CD8-positive, alpha-beta memory T cell (primary cell): ENCODE measurements around the gene MAP3K3. TPM values are rescaled to one million over a fixed set of nuclear protein-coding genes. Genes with fewer than 3 reads are reported as not detected.

Experiments
- CTCF ChIA-PET: fragments of 350-600 bp; sonication (Branson Sonifier 250); formaldehyde crosslinking; loops from one replicate; lab custom pipeline; 2021; ENCODE audit warnings: antibody characterized with exemption; lab: Charles Lee
- POLR2A ChIA-PET: fragments of 350-600 bp; sonication (Branson Sonifier 250); formaldehyde crosslinking; loops from one replicate; lab custom pipeline; 2021; ENCODE audit warnings: antibody characterized with exemption; lab: Charles Lee
- DNase-seq, 5 donors: peaks; one replicate each; pipeline versions ENCODE4 v3.0.0 to v3.0.0-alpha.2; 2020 to 2022; ENCODE audit warnings: mixed read lengths in 1 of 5
- H3K27ac ChIP-seq: one replicate; pipeline ENCODE4 v1.7.0; 2013; ENCODE audit warnings: low read depth, mild to moderate bottlenecking, low read length, moderate library complexity
- H3K27me3 ChIP-seq: 2 replicates; pipeline ENCODE4 v1.7.0; 2013; ENCODE audit warnings: low read length, mild to moderate bottlenecking; ENCODE audit not compliant: insufficient read depth, poor library complexity, severe bottlenecking
- H3K36me3 ChIP-seq: 2 replicates; pipeline ENCODE4 v1.7.0; 2013; ENCODE audit warnings: mild to moderate bottlenecking, low read length, moderate library complexity; ENCODE audit not compliant: insufficient read depth
- H3K4me1 ChIP-seq: 2 replicates; pipeline ENCODE4 v1.7.0; 2013; ENCODE audit warnings: mild to moderate bottlenecking, low read length, moderate library complexity; ENCODE audit not compliant: insufficient read depth
- H3K4me3 ChIP-seq: 2 replicates; pipeline ENCODE4 v1.7.0; 2013; ENCODE audit warnings: mild to moderate bottlenecking, low read length
- H3K9me3 ChIP-seq: 2 replicates; pipeline ENCODE4 v1.7.0; 2013; ENCODE audit warnings: mild to moderate bottlenecking, low read length
- H3K27ac Mint-ChIP-seq, 8 donors: one replicate each; pipeline ENCODE4 v1.8.0; 2020 to 2021; ENCODE audit warnings: mixed read lengths in 8 of 8, mild to moderate bottlenecking in 6 of 8, inconsistent platforms in 3 of 8, moderate library complexity in 3 of 8
- H3K27me3 Mint-ChIP-seq, 2 donors: one replicate each; pipeline ENCODE4 v1.8.0; 2020 to 2021; ENCODE audit warnings: mixed read lengths in 2 of 2, mild to moderate bottlenecking in 1 of 2, moderate library complexity in 1 of 2
- H3K36me3 Mint-ChIP-seq, 3 donors: one replicate each; pipeline ENCODE4 v1.8.0; 2020 to 2021; ENCODE audit warnings: mixed read lengths in 3 of 3, inconsistent platforms in 1 of 3, mild to moderate bottlenecking in 1 of 3
- H3K4me1 Mint-ChIP-seq, 3 donors: one replicate each; pipeline ENCODE4 v1.8.0; 2020 to 2021; ENCODE audit warnings: mixed read lengths in 3 of 3, inconsistent platforms in 1 of 3, mild to moderate bottlenecking in 1 of 3
- H3K4me3 Mint-ChIP-seq, 7 donors: one replicate each; pipeline ENCODE4 v1.8.0; 2020 to 2021; ENCODE audit warnings: mixed read lengths in 7 of 7, mild to moderate bottlenecking in 6 of 7, moderate library complexity in 4 of 7, inconsistent platforms in 2 of 7
- H3K9me3 Mint-ChIP-seq, 5 donors: one replicate each; pipeline ENCODE4 v1.8.0; 2020 to 2022; ENCODE audit warnings: mixed read lengths in 5 of 5, mild to moderate bottlenecking in 3 of 5, moderate library complexity in 2 of 5, inconsistent platforms in 1 of 5
- polyA plus RNA-seq: library from polyadenylated mRNA; unstranded; fragments of 300-500 nt; fragmentation: Illumina TruSeq; gene quantifications from one replicate; pipeline ENCODE4 v1.2.3, GENCODE V29; 2021
- total RNA-seq, 2 experiments: library from RNA; stranded (reverse); gene quantifications; one replicate each; pipeline ENCODE4 v1.2.3, GENCODE V29; 2021

MAP3K3 gene
- total and polyA plus RNA-seq, 3 experiments from 2014 or later = 34.7 to 50.3 (median 35.8) TPM

DNA sequence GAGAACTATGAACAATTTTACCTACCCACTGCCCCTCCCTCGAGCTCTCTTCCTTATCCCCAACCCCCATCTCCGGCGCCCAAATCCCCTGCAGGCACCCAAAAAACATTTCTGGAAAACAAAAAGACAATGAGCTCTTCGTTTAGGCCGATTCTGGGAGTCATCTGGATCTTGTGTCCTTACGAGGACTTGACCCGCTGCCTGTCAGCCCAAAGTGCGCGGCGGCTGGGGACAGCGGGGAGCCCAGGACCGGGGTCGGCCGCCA is 118.9 kb downstream of the MAP3K3 start:
- Histone ChIP-seq H3K4me1 (peaks cover 13% of the 10 kb centered on the region), H3K36me3 (no peaks in the 10 kb centered on the region), H3K27me3 (no peaks in the 10 kb centered on the region), H3K4me3 (peak overlapping the region; percentile 86), H3K9me3 (no peaks in the 10 kb centered on the region), H3K27ac (peak overlapping the region; percentile 92)
- Mint-ChIP-seq H3K36me3 (peaks cover 0 to 23% (median 3%) of the 10 kb centered on the region in 3 donors), H3K27me3 (peaks cover 0 to 2% of the 10 kb centered on the region in 2 donors), H3K4me3 (peak overlapping the region; percentile 86 to 96 (median 90)), H3K27ac (peak overlapping the region; percentile 93 to 98 (median 94)), H3K4me1 (peaks cover 17 to 25% (median 21%) of the 10 kb centered on the region in 3 donors), H3K9me3 (no peaks in the 10 kb centered on the region)
- CTCF ChIA-PET = interaction anchor here (0.9 to 1.0 kb wide), 3 partner anchors 9 to 38 kb away, joined by 3 to 4 read pairs (median 4); partner anchors contain the start of genes CCDC47 and DDX42
- DNase-seq = no peak
- POLR2A ChIA-PET = interaction anchor here (0.6 to 3.2 kb wide), 7 partner anchors 23 to 1325 kb away, joined by 3 to 54 read pairs (median 6); partner anchors contain the start of genes CCDC47, DDX42, FTSJ3 and PSMC5

DNA sequence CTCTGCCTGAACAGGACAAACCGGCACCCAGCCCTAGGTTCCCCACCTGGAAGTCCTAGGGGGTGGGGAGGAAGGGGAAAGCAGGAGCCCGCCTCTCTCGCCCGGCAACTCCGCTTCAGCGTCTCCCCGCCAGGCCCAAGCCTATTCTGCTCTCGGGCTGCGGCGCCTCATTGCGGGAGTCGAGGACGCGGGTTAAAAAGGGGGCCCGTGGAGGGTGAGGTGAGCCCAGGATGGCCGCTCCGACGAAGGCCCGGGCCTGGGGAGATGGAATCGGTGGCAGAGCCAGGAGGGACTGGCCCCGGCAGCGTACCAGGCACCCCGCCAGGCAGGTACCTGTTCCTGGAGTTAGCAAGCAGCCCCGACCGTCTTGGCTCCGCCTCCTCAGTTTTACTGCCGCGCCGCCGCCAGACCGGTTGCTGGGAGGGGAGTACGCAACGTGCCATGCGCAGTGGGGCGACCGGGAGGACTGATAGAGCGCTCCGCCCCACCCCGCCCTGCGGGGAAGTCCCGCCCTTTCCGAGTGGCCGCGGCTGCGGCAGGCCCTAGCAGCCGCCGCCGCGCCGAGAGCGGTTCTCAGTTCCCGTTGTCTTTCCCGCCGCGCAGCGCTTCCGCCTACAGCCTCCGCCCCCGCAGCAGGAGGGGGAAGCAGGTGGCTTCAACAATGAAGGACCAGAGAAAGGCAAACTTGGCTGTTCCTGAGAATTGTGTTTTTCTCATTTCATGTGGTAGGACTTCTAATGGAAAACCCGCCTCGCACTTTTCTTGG is 119.4 kb downstream of the MAP3K3 start, which contains the start of gene STRADA:
TSS of gene STRADA (minus strand) at position 392 of the 766 bp plus-strand sequence. CDS start 13,430 bp downstream, outside the sequence.
- Mint-ChIP-seq H3K4me3 (peak within 1 kb of the TSS; percentile 86 to 96 (median 90)), H3K36me3 (peaks cover 0 to 26% (median 3%) of the 10 kb centered on the region in 3 donors), H3K27me3 (peaks cover 0 to 2% of the 10 kb centered on the region in 2 donors), H3K27ac (peak within 1 kb of the TSS; percentile 93 to 98 (median 94)), H3K9me3 (no peaks in the 10 kb centered on the region), H3K4me1 (peaks cover 17 to 25% (median 21%) of the 10 kb centered on the region in 3 donors)
- Histone ChIP-seq H3K27ac (peak within 1 kb of the TSS; percentile 92), H3K9me3 (no peaks in the 10 kb centered on the region), H3K36me3 (no peaks in the 10 kb centered on the region), H3K27me3 (no peaks in the 10 kb centered on the region), H3K4me3 (peak within 1 kb of the TSS; percentile 86), H3K4me1 (peaks cover 13% of the 10 kb centered on the region)
- CTCF ChIA-PET = interaction anchor here (0.6 to 1.5 kb wide), 9 partner anchors 8 to 114 kb away, joined by 3 to 8 read pairs (median 5); partner anchors contain the start of genes CCDC47 and DDX42
- DNase-seq = peak; percentile 98 to 99 (median 98)
- POLR2A ChIA-PET = interaction anchor here (0.5 to 3.2 kb wide), 16 partner anchors 12 to 1324 kb away, joined by 4 to 54 read pairs (median 6); partner anchors contain the start of genes CCDC47, DDX42, LIMD2 and MAP3K3

Other genes starting within 250 kb of the MAP3K3 start
- gene CYB561, start 176.1 kb upstream of the MAP3K3 start, total RNA-seq = 10 to 100 TPM; 14.3 to 16.6 TPM
- 42.7 TPM for gene CYB561, start 176.1 kb upstream of the MAP3K3 start, polyA plus RNA-seq
- 1 to 10 TPM; 4.6 to 4.7 TPM for gene ACE, start 145.4 kb upstream of the MAP3K3 start, total RNA-seq
- gene ACE, start 145.4 kb upstream of the MAP3K3 start, polyA plus RNA-seq = 5.5 TPM
- not detected for gene KCNH6, start 99.1 kb upstream of the MAP3K3 start, total RNA-seq
- gene KCNH6, start 99.1 kb upstream of the MAP3K3 start, polyA plus RNA-seq = not detected
- 100 to 1,000 TPM in 1 of 2 experiments, 10 to 100 TPM in 1; 99.1 to 102 TPM for gene DCAF7, start 71.9 kb upstream of the MAP3K3 start, total RNA-seq
- 82.5 TPM for gene DCAF7, start 71.9 kb upstream of the MAP3K3 start, polyA plus RNA-seq
- 10 to 100 TPM; 35.9 to 40.0 TPM for gene TACO1, start 21.5 kb upstream of the MAP3K3 start, total RNA-seq
- 18.3 TPM for gene TACO1, start 21.5 kb upstream of the MAP3K3 start, polyA plus RNA-seq
- 100 to 1,000 TPM; 236 to 240 TPM for gene LIMD2, start 77.7 kb downstream of the MAP3K3 start, total RNA-seq
- gene LIMD2, start 77.7 kb downstream of the MAP3K3 start, polyA plus RNA-seq = 495 TPM
- 10 to 100 TPM; 56.7 to 57.2 TPM for gene STRADA, start 119.4 kb downstream of the MAP3K3 start, total RNA-seq
- 22.8 TPM for gene STRADA, start 119.4 kb downstream of the MAP3K3 start, polyA plus RNA-seq
- 10 to 100 TPM; 93.0 to 94.5 TPM for gene CCDC47, start 151.2 kb downstream of the MAP3K3 start, total RNA-seq
- gene CCDC47, start 151.2 kb downstream of the MAP3K3 start, polyA plus RNA-seq = 49.6 TPM
- 100 to 1,000 TPM; 103 to 122 TPM for gene DDX42, start 151.8 kb downstream of the MAP3K3 start, total RNA-seq
- gene DDX42, start 151.8 kb downstream of the MAP3K3 start, polyA plus RNA-seq = 16.9 TPM
- gene PSMC5, start 205.0 kb downstream of the MAP3K3 start, total RNA-seq = 100 to 1,000 TPM; 208 to 212 TPM
- 201 TPM for gene PSMC5, start 205.0 kb downstream of the MAP3K3 start, polyA plus RNA-seq
- gene FTSJ3, start 205.2 kb downstream of the MAP3K3 start, total RNA-seq = 100 to 1,000 TPM in 1 of 2 experiments, 10 to 100 TPM in 1; 98.1 to 102 TPM
- 34.8 TPM for gene FTSJ3, start 205.2 kb downstream of the MAP3K3 start, polyA plus RNA-seq
- 100 to 1,000 TPM in 1 of 2 experiments, 10 to 100 TPM in 1; 96.8 to 107 TPM for gene SMARCD2, start 220.3 kb downstream of the MAP3K3 start, total RNA-seq
- 121 TPM for gene SMARCD2, start 220.3 kb downstream of the MAP3K3 start, polyA plus RNA-seq